PC-9 (cell line): ENCODE results near the gene ELAVL4.
"Not testable (repeated sequence)": the region's sequence is repeated elsewhere in the genome, so short reads cannot be mapped to it uniquely, and the experiment has no call there.

Experiments
- CTCF ChIP-seq: fragments of 200-600 bp; sonication (generic); conservative IDR thresholded peaks from 2 replicates; pipeline ENCODE4 v1.6.1; 2017; ENCODE audit warnings: mixed run types, antibody characterized with exemption, mild to moderate bottlenecking, moderate library complexity
- EZH2 ChIP-seq: fragments of 200-600 bp; sonication (generic); IDR thresholded peaks from 2 replicates; pipeline ENCODE4 v1.8.0; 2017; ENCODE audit warnings: antibody characterized with exemption, low read depth

GRCh38 chr1:50166351-50166750 is 57.6 kb downstream of the ELAVL4 start:
- TF ChIP-seq CTCF, EZH2: not testable (repeated sequence)
